ENCODE data around the gene GSC2.

The GSC2 gene

DNA sequence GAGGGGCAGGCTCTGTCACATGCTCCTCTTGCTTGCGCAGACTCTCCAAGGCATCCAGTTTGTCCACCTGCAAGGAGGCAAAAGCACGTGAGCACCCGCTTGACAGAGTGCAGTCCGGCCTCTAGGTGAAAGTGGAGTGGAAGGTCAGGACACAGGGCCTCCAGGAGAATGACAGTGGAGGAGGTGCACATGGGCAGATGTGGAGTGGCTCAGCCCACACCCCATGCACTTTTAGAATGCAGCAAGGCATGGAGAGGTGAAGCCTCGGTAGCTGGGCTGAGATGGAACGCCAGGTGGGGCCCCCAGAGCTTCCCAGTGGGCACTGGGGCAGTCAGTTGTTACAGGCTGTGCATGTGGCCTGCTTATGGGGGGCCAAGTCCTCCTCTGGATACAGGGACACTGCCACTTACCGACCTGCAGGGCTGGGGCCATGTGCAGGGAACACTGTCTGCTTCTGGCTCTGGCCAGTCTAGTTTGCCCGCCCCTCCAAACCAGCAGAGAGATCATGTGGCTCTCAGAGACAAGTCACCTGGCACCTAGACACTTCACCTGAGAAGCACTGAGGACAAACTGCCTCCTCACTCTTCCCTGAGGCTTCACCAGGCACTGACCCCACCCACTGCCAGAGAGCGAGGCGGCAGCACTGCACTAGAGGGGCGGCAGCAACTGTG is 30.8 kb upstream of the GSC2 start:
- DNase-seq (ENCODE audit: extremely low read depth, low read depth), result no peak
- no peak for TF ChIP-seq CTCF (IDR thresholded peaks at IDR 0.05; ENCODE audit: low read depth, low read length)

DNA sequence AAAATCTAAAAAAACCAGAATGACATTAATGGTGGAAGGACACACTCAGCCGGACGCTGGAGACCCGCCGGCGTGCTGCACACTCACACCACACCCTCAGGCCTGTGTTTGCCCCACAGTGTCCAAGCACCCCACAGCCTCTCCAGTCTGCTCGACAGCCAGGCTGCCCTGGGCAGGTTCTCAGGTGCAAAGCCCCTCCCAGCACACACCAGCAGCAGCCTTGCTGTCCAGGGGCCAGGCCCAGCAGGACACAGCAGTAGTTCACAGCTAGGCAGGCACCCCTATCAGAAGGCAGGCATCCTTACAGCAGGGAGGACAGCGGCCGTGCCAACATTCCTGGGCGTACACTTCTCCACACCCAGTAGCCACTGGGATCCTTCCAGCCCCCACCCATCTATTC is 30.1 kb upstream of the GSC2 start:
- DNase-seq (ENCODE audit: extremely low read depth, low read depth), result no peak
- no peak for TF ChIP-seq CTCF (IDR thresholded peaks at IDR 0.05; ENCODE audit: low read depth, low read length)

GRCh38 chr22:19179497-19180048 is 29.5 kb upstream of the GSC2 start:
- peak; percentile 72 for TF ChIP-seq CTCF (IDR thresholded peaks at IDR 0.05; ENCODE audit: low read depth, low read length)
- peak; percentile 62 for DNase-seq (ENCODE audit: extremely low read depth, low read depth)

DNA sequence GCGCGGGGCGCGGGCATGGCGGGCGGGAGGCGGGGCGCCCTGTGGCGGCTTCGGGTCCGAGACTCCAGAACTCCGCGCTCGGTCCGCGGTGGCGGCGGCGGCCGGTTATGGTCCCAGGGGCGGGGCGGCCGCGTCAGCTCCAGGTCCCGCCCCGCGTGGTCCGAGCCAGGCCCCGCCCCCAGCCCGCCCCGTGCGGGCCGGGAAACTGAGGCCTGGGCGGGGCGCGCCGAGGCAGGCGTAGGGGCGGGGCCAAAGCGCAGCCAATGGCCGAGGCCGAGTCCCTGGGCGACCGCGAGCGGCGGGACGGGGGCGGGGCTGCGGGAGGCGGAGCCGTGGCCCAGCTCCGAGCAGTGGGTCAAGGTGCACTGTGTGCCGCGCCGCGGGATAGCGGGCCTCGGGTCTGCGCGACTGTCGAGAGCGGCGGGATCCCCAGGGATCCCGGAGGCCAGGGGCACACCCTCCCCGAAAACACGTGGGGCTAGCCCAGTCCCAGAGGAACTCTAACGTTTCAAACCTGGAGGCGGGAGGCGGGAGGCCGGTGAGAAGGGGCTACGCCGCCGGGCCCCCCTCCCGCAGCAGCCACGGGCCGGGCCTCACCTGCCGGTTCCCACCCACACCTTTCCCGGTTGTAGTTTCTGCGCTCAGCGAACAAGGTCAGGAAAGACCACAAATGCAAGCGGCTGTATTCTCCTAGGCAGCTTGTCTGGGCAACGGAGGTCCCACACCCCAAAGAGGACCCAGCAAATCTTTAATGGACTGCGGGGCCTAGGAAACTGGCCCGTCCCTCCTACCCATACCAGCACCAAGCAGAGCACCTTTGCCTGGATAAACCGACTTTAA is 28.8 kb upstream of the GSC2 start, which contains the start of gene SLC25A1:
SLC25A1 (minus strand) TSS at position 80 of the 840 bp plus-strand sequence; CDS start at position 17, 63 bp downstream.
- DNase-seq (ENCODE audit: extremely low read depth, low read depth), result peak; percentile 56

GRCh38 chr22:19178065-19178656 is 28.1 kb upstream of the GSC2 start:
- no peak for TF ChIP-seq CTCF (IDR thresholded peaks at IDR 0.05; ENCODE audit: low read depth, low read length)
- DNase-seq (ENCODE audit: extremely low read depth, low read depth), result no peak

More for the DNA sequence above, 28.8 kb upstream of the GSC2 start, which contains the start of gene SLC25A1:
- TF ChIP-seq CTCF (IDR thresholded peaks at IDR 0.05; ENCODE audit: low read depth, low read length), result no peak

DNA sequence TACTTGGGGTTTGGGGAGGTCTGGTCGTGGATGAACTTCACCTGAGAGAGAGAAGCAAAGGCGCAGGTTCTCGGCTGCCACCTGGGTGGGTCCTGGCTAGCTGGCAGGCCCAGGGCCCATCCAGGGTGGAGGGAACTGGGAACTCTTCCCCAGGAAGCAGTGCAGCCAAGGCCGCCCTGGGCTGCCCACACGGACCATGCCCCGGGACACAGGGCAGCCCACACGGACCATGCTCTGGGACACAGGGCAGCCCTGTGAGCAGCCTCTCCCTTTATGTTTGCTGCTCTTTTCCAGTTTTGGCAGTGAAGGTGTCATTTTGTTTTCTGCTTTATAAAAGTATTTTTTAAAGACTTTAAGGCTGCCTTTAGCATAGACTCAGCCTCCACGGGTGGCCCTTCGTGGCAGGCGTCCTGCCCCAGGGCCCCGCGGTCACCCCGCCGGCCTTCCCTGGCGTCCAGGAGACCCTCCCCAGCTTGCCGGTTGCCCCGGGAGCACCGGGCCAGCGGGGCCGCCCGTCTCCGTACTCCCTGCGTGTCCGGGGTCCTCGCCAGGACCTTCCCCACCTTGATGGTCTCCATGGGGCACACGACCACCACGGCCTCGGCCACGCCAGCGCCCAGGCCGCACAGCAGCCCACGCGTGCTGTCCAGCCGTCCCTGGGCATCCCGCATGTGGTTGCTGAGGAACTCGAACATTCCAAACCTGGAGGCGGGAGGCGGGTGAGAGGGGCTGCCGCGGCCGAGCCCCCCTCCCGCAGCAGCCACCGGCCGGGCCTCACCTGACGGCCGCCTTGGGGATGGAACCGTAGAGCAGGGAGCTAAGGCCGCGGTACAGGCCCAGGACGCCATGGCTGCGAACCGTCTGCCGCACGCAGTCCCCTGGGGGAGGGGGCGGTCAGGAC is 27.3 kb upstream of the GSC2 start:
- no peak for TF ChIP-seq CTCF (IDR thresholded peaks at IDR 0.05; ENCODE audit: low read depth, low read length)
- DNase-seq (ENCODE audit: extremely low read depth, low read depth), result no peak

All from AG09319 (cell line).